AG04449 (cell line): ENCODE data around the gene SRM.

ENCODE experiments used
- CTCF ChIA-PET: fragments of 350-600 bp; formaldehyde crosslinking; extraction: SDS; loops from one replicate; lab custom pipeline; 2021; ENCODE audit warnings: antibody characterized with exemption; lab: Yijun Ruan, JAX
- POLR2A ChIA-PET: fragments of 400-600, 350-600 bp; formaldehyde crosslinking; extraction: SDS; loops from one replicate; lab custom pipeline; 2020; ENCODE audit warnings: antibody characterized with exemption, inconsistent platforms; lab: Yijun Ruan, JAX
- DNase-seq: peaks from one replicate; pipeline ENCODE4 v3.0.0-alpha.2; 2010; ENCODE audit warnings: low read depth, low spot score
- H3K4me3 ChIP-seq: 2 replicates; pipeline ENCODE4 v1.5.1; 2011; ENCODE audit warnings: low read depth, mild to moderate bottlenecking, control low read depth, low read length
- TF ChIP-seq, protein P1 (sequence below): IDR thresholded peaks from one replicate; pipeline ENCODE4 v1.5.1; 2011; ENCODE audit warnings: mild to moderate bottlenecking, moderate library complexity, low read length, control low read depth, inconsistent platforms; ENCODE audit not compliant: insufficient read depth; ENCODE audit errors: missing control alignments

SRM gene

DNA sequence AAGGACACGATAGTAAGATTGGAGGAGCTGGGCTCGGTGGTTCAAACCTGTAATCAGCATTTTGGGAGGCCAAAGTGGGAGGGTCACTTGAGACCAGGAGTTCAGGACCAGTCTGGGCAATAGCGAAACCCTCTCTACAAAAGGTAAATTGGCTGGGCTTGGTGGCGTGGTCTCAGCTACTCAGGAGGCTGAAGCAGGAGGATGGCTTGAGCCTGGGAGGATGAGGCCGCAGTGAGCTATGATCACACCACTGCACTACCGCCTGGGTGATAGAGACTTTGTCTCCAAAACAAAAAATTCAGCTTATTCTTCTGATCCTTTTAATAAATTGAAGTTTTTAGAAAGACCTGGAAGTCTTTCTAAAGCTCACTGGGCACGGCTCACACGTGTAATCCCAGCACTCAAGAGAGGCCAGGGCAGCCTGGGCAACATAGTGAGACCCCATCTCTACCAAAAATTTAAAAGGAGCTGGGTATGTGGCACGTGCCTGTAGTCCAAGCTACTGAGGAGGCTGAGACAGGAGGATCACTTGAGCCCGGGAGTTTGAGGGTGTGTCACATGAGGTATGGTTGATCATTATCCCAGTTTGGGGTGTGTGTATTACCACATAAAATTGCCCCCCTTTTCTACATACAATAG, 28.1 kb downstream of the SRM start:
- H3K4me3 ChIP-seq: no peak overlapping the region
- DNase-seq: no peak
- CTCF ChIA-PET: interaction anchor here (0.5 to 3.2 kb wide), 4 partner anchors 22 to 614 kb away, joined by 3 to 12 read pairs (median 4); no protein-coding TSS in a partner anchor
- TF ChIP-seq, protein P1, sequence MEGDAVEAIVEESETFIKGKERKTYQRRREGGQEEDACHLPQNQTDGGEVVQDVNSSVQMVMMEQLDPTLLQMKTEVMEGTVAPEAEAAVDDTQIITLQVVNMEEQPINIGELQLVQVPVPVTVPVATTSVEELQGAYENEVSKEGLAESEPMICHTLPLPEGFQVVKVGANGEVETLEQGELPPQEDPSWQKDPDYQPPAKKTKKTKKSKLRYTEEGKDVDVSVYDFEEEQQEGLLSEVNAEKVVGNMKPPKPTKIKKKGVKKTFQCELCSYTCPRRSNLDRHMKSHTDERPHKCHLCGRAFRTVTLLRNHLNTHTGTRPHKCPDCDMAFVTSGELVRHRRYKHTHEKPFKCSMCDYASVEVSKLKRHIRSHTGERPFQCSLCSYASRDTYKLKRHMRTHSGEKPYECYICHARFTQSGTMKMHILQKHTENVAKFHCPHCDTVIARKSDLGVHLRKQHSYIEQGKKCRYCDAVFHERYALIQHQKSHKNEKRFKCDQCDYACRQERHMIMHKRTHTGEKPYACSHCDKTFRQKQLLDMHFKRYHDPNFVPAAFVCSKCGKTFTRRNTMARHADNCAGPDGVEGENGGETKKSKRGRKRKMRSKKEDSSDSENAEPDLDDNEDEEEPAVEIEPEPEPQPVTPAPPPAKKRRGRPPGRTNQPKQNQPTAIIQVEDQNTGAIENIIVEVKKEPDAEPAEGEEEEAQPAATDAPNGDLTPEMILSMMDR: no peak
- POLR2A ChIA-PET: interaction anchor here (1.1 kb wide), 1 partner anchor 22 kb away, joined by 3 read pairs; no protein-coding TSS in a partner anchor

DNA sequence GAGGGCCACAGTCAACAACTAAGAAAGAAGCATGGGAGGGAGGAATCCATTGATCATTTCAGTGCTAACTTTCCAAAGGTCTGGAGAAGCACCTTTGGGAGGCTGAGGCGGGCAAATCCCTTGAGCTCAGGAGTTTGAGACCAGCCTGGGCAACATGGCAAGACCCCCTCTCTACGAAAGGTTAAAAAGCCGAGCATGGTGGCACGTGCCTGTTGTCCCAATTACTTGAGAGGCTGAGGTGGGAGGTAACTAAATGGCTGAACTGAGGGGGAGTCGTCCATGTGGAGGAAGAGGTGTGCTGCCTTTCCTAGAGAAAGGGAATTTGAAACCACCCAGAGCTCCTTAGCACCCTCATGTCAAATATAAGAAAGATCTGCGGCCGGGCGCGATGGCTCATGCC, 29.0 kb downstream of the SRM start:
- no peak for DNase-seq
- ChIA-PET POLR2A (interaction anchor here (0.5 kb wide), 1 partner anchor 520 kb away, joined by 3 read pairs; no protein-coding TSS in a partner anchor), CTCF (interaction anchor here (0.7 to 3.2 kb wide), 5 partner anchors 9 to 615 kb away, joined by 3 to 12 read pairs (median 5); no protein-coding TSS in a partner anchor)
- no peak overlapping the region for H3K4me3 ChIP-seq
- TF ChIP-seq, protein P1: no peak

DNA sequence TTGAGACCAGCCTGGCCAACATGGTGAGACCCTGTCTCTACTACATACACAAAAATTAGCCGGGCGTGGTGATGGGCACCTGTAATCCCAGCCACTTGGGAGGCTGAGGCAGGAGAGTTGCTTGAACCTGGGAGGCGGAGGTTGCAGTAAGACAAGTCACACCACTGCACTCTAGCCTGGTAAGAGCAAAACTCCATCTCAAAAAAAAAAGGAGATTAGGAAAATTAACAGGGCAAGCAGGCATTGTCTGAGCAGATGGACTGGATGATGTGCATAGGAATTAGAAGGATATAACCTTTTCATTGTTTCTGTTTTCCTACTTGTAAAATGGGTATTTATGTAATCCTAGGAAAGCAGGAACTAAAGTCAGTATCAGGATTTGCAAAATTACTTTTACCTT, 31.8 kb downstream of the SRM start:
- POLR2A ChIA-PET: interaction anchor here (0.7 kb wide), 1 partner anchor 14 kb away, joined by 4 read pairs; no protein-coding TSS in a partner anchor
- H3K4me3 ChIP-seq: no peak overlapping the region
- TF ChIP-seq, protein P1: no peak
- no peak for DNase-seq
- CTCF ChIA-PET: interaction anchor here (1.8 kb wide), 1 partner anchor 10 kb away, joined by 33 read pairs; no protein-coding TSS in a partner anchor

- TF ChIP-seq, protein P1: no peak
- POLR2A ChIA-PET: no interaction called here
- CTCF ChIA-PET: interaction anchor here (1.8 kb wide), 1 partner anchor 10 kb away, joined by 33 read pairs; no protein-coding TSS in a partner anchor
- H3K4me3 ChIP-seq: no peak overlapping the region
- no peak for DNase-seq
These were observed 32.5 kb downstream of the SRM start for GRCh38 chr1:11027316-11027715.

GRCh38 chr1:11026903-11027302, 32.9 kb downstream of the SRM start:
- TF ChIP-seq, protein P1: no peak
- CTCF ChIA-PET: interaction anchor here (1.8 kb wide), 1 partner anchor 11 kb away, joined by 33 read pairs; no protein-coding TSS in a partner anchor
- POLR2A ChIA-PET: no interaction called here
- no peak overlapping the region for H3K4me3 ChIP-seq
- DNase-seq: no peak

GRCh38 chr1:11026052-11026451, 33.8 kb downstream of the SRM start:
- ChIA-PET POLR2A (no interaction called here), CTCF (interaction anchor here (2.3 kb wide), 1 partner anchor 11 kb away, joined by 18 read pairs; no protein-coding TSS in a partner anchor)
- no peak overlapping the region for H3K4me3 ChIP-seq
- DNase-seq: no peak
- TF ChIP-seq, protein P1: no peak
